Stimulated activated CD8-positive, alpha-beta memory T cell treated with anti-CD3 and anti-CD28 coated beads, Interleukin-2, amount 100 ng/mL, for 48 hours (primary cell): Measurements from ENCODE around the gene GPR84.

Experiments used
- DNase-seq, 2 donors: peaks; one replicate each; pipeline ENCODE4 v3.0.0-alpha.2; 2020; ENCODE audit warnings: low read depth in 2 of 2

GPR84 gene

GRCh38 chr12:54392485-54393206 is 28.4 kb upstream of the GPR84 start:
- no peak for DNase-seq

- DNase-seq: peak; percentile 53 to 60
Observed at GRCh38 chr12:54390668-54391551, 26.6 kb upstream of the GPR84 start.

- no peak for DNase-seq
Observed at GRCh38 chr12:54390176-54390667, 25.9 kb upstream of the GPR84 start.

- no peak for DNase-seq
Observed at GRCh38 chr12:54389607-54390175, 25.4 kb upstream of the GPR84 start.

GRCh38 chr12:54389134-54389508 is 24.8 kb upstream of the GPR84 start:
- no peak for DNase-seq

GRCh38 chr12:54388237-54389133 is 24.2 kb upstream of the GPR84 start:
- no peak for DNase-seq

- DNase-seq: no peak
Observed at GRCh38 chr12:54387114-54387467, 22.8 kb upstream of the GPR84 start.

- DNase-seq: no peak
Observed at GRCh38 chr12:54386403-54387113, 22.3 kb upstream of the GPR84 start.

- no peak for DNase-seq
Observed at GRCh38 chr12:54385251-54385914, 21.1 kb upstream of the GPR84 start.

GRCh38 chr12:54384591-54385041 is 20.3 kb upstream of the GPR84 start, which contains the start of gene ZNF385A:
ZNF385A (minus strand) TSS chr12:54384733; CDS start chr12:54384514, 219 bp downstream.
- DNase-seq: no peak

- no peak for DNase-seq
Observed at GRCh38 chr12:54383041-54383609, 18.8 kb upstream of the GPR84 start.

- no peak for DNase-seq
Observed at GRCh38 chr12:54381136-54381535, 16.9 kb upstream of the GPR84 start.

- peak; percentile 87 to 88 for DNase-seq
Observed at GRCh38 chr12:54379398-54380201, 15.3 kb upstream of the GPR84 start.

GRCh38 chr12:54378796-54379397 is 14.6 kb upstream of the GPR84 start:
- DNase-seq: no peak

GRCh38 chr12:54377797-54378515 is 13.7 kb upstream of the GPR84 start:
- DNase-seq: no peak

- no peak for DNase-seq
Observed at GRCh38 chr12:54377007-54377406, 12.7 kb upstream of the GPR84 start.

GRCh38 chr12:54376596-54376995 is 12.3 kb upstream of the GPR84 start:
- no peak for DNase-seq

- DNase-seq: no peak
Observed at GRCh38 chr12:54375259-54375579, 10.9 kb upstream of the GPR84 start.
